HEK293 (cell line): ENCODE measurements around the gene MYH1.

Source experiments
- GLI2 ChIP-seq: fragments of 450-650 bp; formaldehyde crosslinking; IDR thresholded peaks from 2 replicates; pipeline ENCODE4; 2017; ENCODE audit warnings: missing biosample characterization, missing genetic modification characterization, low read depth, borderline replicate concordance
- HOXA7 ChIP-seq: sonication (generic); formaldehyde crosslinking; IDR thresholded peaks from 2 replicates; pipeline ENCODE4 v1.8.1; 2022; ENCODE audit warnings: missing genetic modification reagents, borderline replicate concordance
- TCF7L2 ChIP-seq: IDR thresholded peaks from 2 replicates; pipeline ENCODE4 v1.6.1; 2011; ENCODE audit warnings: low read depth, mild to moderate bottlenecking, inconsistent platforms, low read length, moderate library complexity, borderline replicate concordance
- YY1 ChIP-seq: fragments of 450-650 bp; formaldehyde crosslinking; IDR thresholded peaks from 2 replicates; pipeline ENCODE4 v1.5.1; 2018; ENCODE audit warnings: missing biosample characterization, missing genetic modification characterization
- ZNF146 ChIP-seq: fragments of 450-650 bp; formaldehyde crosslinking; IDR thresholded peaks from 2 replicates; pipeline ENCODE4 v1.5.1; 2016; ENCODE audit warnings: missing biosample characterization, missing genetic modification characterization
- ZNF521 ChIP-seq: fragments of 450-650 bp; formaldehyde crosslinking; IDR thresholded peaks from 2 replicates; pipeline ENCODE4 v1.5.1; 2017; ENCODE audit warnings: missing biosample characterization, mild to moderate bottlenecking, missing genetic modification characterization
- ZNF677 ChIP-seq: fragments of 450-650 bp; IDR thresholded peaks from 2 replicates; pipeline ENCODE4 v1.5.0; 2018; ENCODE audit warnings: missing biosample characterization, mild to moderate bottlenecking, missing genetic modification characterization, moderate library complexity
- ZNF777 ChIP-seq: fragments of 450-650 bp; formaldehyde crosslinking; IDR thresholded peaks from 2 replicates; pipeline ENCODE4 v1.5.1; 2017; ENCODE audit warnings: missing biosample characterization, missing genetic modification characterization, borderline replicate concordance
- TF ChIP-seq, protein P1 (sequence below): fragments of 450-650 bp; formaldehyde crosslinking; IDR thresholded peaks from 2 replicates; pipeline ENCODE4 v1.5.1; 2016; ENCODE audit warnings: missing biosample characterization, missing genetic modification characterization
- TF ChIP-seq, protein P2 (sequence below): fragments of 450-650 bp; formaldehyde crosslinking; IDR thresholded peaks from 2 replicates; pipeline ENCODE4 v1.5.1; 2016; ENCODE audit warnings: missing biosample characterization, missing genetic modification characterization, low read depth
- TF ChIP-seq, protein P3 (sequence below): fragments of 450-650 bp; IDR thresholded peaks from 2 replicates; pipeline ENCODE4 v1.5.1; 2018; ENCODE audit warnings: missing biosample characterization, mild to moderate bottlenecking, missing genetic modification characterization
- TF ChIP-seq, protein P4 (sequence below): fragments of 450-650 bp; formaldehyde crosslinking; IDR thresholded peaks from 2 replicates; pipeline ENCODE4 v1.5.1; 2016; ENCODE audit warnings: missing biosample characterization, missing genetic modification characterization

DNA sequence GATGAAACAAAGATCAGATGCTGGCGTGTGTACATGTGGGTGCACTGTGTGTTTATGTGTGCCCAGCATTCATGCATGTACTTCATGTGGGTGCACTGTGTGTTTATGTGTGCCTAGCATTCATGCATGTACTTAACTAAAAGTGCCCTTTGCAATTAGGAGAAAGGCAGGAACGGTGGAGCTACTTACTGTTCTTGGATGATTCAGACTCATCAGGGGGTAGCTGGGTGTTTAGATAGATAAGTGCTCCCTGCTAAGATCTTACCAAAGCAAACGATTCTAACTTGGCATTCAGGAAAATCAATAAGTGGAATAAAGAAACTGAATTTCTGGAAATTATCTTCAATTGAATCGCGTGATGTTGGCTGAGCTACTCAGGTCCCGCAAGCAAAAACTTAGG, 39.7 kb upstream of the MYH1 start:
- TF ChIP-seq ZNF146 (no peak), ZNF677 (tag by site-specific recombination) (no peak), YY1 (tag by site-specific recombination) (no peak), GLI2 (no peak), ZNF521 (tag by site-specific recombination) (no peak), HOXA7 (CRISPR knock-in tag) (no peak), TCF7L2 (no peak), ZNF777 (tag by site-specific recombination) (no peak)
- TF ChIP-seq, protein P1, sequence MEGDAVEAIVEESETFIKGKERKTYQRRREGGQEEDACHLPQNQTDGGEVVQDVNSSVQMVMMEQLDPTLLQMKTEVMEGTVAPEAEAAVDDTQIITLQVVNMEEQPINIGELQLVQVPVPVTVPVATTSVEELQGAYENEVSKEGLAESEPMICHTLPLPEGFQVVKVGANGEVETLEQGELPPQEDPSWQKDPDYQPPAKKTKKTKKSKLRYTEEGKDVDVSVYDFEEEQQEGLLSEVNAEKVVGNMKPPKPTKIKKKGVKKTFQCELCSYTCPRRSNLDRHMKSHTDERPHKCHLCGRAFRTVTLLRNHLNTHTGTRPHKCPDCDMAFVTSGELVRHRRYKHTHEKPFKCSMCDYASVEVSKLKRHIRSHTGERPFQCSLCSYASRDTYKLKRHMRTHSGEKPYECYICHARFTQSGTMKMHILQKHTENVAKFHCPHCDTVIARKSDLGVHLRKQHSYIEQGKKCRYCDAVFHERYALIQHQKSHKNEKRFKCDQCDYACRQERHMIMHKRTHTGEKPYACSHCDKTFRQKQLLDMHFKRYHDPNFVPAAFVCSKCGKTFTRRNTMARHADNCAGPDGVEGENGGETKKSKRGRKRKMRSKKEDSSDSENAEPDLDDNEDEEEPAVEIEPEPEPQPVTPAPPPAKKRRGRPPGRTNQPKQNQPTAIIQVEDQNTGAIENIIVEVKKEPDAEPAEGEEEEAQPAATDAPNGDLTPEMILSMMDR (tag by site-specific recombination), result no peak
- TF ChIP-seq, protein P2, sequence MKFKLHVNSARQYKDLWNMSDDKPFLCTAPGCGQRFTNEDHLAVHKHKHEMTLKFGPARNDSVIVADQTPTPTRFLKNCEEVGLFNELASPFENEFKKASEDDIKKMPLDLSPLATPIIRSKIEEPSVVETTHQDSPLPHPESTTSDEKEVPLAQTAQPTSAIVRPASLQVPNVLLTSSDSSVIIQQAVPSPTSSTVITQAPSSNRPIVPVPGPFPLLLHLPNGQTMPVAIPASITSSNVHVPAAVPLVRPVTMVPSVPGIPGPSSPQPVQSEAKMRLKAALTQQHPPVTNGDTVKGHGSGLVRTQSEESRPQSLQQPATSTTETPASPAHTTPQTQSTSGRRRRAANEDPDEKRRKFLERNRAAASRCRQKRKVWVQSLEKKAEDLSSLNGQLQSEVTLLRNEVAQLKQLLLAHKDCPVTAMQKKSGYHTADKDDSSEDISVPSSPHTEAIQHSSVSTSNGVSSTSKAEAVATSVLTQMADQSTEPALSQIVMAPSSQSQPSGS, result no peak
- TF ChIP-seq, protein P3, sequence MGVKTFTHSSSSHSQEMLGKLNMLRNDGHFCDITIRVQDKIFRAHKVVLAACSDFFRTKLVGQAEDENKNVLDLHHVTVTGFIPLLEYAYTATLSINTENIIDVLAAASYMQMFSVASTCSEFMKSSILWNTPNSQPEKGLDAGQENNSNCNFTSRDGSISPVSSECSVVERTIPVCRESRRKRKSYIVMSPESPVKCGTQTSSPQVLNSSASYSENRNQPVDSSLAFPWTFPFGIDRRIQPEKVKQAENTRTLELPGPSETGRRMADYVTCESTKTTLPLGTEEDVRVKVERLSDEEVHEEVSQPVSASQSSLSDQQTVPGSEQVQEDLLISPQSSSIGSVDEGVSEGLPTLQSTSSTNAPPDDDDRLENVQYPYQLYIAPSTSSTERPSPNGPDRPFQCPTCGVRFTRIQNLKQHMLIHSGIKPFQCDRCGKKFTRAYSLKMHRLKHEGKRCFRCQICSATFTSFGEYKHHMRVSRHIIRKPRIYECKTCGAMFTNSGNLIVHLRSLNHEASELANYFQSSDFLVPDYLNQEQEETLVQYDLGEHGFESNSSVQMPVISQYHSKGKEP (tag by site-specific recombination), result no peak
- TF ChIP-seq, protein P4, sequence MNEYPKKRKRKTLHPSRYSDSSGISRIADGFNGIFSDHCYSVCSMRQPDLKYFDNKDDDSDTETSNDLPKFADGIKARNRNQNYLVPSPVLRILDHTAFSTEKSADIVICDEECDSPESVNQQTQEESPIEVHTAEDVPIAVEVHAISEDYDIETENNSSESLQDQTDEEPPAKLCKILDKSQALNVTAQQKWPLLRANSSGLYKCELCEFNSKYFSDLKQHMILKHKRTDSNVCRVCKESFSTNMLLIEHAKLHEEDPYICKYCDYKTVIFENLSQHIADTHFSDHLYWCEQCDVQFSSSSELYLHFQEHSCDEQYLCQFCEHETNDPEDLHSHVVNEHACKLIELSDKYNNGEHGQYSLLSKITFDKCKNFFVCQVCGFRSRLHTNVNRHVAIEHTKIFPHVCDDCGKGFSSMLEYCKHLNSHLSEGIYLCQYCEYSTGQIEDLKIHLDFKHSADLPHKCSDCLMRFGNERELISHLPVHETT (tag by site-specific recombination), result no peak
